Measurements from ENCODE around the gene CEACAM7.

DNA sequence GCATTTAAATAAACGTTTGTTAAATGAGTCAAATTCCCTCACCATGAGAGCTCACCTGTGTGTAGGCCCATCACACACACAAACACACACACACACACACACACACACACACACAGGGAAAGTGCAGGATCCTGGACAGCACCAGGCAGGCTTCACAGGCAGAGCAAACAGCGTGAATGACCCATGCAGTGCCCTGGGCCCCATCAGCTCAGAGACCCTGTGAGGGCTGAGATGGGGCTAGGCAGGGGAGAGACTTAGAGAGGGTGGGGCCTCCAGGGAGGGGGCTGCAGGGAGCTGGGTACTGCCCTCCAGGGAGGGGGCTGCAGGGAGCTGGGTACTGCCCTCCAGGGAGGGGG lies 11.9 kb upstream of the CEACAM7 start:
- no peak for TF ChIP-seq ZC3H10 (CRISPR knock-in tag; IDR thresholded peaks at IDR 0.05)
- TF ChIP-seq, protein P1, sequence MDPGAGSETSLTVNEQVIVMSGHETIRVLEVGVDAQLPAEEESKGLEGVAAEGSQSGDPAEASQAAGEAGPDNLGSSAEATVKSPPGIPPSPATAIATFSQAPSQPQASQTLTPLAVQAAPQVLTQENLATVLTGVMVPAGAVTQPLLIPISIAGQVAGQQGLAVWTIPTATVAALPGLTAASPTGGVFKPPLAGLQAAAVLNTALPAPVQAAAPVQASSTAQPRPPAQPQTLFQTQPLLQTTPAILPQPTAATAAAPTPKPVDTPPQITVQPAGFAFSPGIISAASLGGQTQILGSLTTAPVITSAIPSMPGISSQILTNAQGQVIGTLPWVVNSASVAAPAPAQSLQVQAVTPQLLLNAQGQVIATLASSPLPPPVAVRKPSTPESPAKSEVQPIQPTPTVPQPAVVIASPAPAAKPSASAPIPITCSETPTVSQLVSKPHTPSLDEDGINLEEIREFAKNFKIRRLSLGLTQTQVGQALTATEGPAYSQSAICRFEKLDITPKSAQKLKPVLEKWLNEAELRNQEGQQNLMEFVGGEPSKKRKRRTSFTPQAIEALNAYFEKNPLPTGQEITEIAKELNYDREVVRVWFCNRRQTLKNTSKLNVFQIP (CRISPR knock-in tag; IDR thresholded peaks at IDR 0.05; ENCODE audit: borderline replicate concordance, low read depth): no peak
- TF ChIP-seq, protein P2, sequence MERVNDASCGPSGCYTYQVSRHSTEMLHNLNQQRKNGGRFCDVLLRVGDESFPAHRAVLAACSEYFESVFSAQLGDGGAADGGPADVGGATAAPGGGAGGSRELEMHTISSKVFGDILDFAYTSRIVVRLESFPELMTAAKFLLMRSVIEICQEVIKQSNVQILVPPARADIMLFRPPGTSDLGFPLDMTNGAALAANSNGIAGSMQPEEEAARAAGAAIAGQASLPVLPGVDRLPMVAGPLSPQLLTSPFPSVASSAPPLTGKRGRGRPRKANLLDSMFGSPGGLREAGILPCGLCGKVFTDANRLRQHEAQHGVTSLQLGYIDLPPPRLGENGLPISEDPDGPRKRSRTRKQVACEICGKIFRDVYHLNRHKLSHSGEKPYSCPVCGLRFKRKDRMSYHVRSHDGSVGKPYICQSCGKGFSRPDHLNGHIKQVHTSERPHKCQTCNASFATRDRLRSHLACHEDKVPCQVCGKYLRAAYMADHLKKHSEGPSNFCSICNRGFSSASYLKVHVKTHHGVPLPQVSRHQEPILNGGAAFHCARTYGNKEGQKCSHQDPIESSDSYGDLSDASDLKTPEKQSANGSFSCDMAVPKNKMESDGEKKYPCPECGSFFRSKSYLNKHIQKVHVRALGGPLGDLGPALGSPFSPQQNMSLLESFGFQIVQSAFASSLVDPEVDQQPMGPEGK (CRISPR knock-in tag; IDR thresholded peaks at IDR 0.05; ENCODE audit: borderline replicate concordance): no peak
- no peak for TF ChIP-seq ARNTL (CRISPR knock-in tag; IDR thresholded peaks at IDR 0.05; ENCODE audit: borderline replicate concordance, low read depth)
- TF ChIP-seq, protein P3, sequence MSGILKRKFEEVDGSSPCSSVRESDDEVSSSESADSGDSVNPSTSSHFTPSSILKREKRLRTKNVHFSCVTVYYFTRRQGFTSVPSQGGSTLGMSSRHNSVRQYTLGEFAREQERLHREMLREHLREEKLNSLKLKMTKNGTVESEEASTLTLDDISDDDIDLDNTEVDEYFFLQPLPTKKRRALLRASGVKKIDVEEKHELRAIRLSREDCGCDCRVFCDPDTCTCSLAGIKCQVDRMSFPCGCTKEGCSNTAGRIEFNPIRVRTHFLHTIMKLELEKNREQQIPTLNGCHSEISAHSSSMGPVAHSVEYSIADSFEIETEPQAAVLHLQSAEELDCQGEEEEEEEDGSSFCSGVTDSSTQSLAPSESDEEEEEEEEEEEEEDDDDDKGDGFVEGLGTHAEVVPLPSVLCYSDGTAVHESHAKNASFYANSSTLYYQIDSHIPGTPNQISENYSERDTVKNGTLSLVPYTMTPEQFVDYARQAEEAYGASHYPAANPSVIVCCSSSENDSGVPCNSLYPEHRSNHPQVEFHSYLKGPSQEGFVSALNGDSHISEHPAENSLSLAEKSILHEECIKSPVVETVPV (CRISPR knock-in tag; IDR thresholded peaks at IDR 0.05): no peak
- TF ChIP-seq GLIS3 (CRISPR knock-in tag; IDR thresholded peaks at IDR 0.05): no peak
- no peak for TF ChIP-seq ISL1 (CRISPR knock-in tag; IDR thresholded peaks at IDR 0.05)
- no peak for TF ChIP-seq BACH2 (CRISPR knock-in tag; IDR thresholded peaks at IDR 0.05; ENCODE audit: borderline replicate concordance)
- TF ChIP-seq ZNF70 (CRISPR knock-in tag; IDR thresholded peaks at IDR 0.05): no peak
- no peak for TF ChIP-seq PPARA (CRISPR knock-in tag; IDR thresholded peaks at IDR 0.05; ENCODE audit: borderline replicate concordance)
- no peak for TF ChIP-seq OSR1 (CRISPR knock-in tag; IDR thresholded peaks at IDR 0.05)
- TF ChIP-seq ZNF565 (CRISPR knock-in tag; conservative IDR thresholded peaks at IDR 0.05; ENCODE audit: low read depth): no peak
- no peak for TF ChIP-seq TOX (CRISPR knock-in tag; IDR thresholded peaks at IDR 0.05; ENCODE audit: borderline replicate concordance)

All from SK-N-SH treated with all-trans-retinoic acid at 6 μM for 48 hours (cell line).